Endothelial cell (in vitro differentiated cells): ENCODE measurements around the gene TSSK2. TPM values are rescaled to one million over a fixed set of nuclear protein-coding genes. Genes with fewer than 3 reads are reported as not detected.

Experiments
- DNase-seq: peaks from one replicate; pipeline ENCODE4 v3.0.0; 2021; ENCODE audit warnings: low spot score
- H3K27ac Mint-ChIP-seq: one replicate; pipeline ENCODE4 v1.8.0; 2021; ENCODE audit warnings: mixed read lengths, inconsistent platforms; ENCODE audit not compliant: unreplicated experiment
- H3K27me3 Mint-ChIP-seq: one replicate; pipeline ENCODE4 v1.8.0; 2021; ENCODE audit warnings: mild to moderate bottlenecking, moderate library complexity, mixed read lengths, inconsistent platforms; ENCODE audit not compliant: unreplicated experiment
- H3K36me3 Mint-ChIP-seq: one replicate; pipeline ENCODE4 v1.8.0; 2021; ENCODE audit warnings: mild to moderate bottlenecking, low read depth, mixed read lengths, inconsistent platforms; ENCODE audit not compliant: unreplicated experiment
- H3K4me1 Mint-ChIP-seq: one replicate; pipeline ENCODE4 v1.8.0; 2021; ENCODE audit warnings: mild to moderate bottlenecking, mixed read lengths, inconsistent platforms; ENCODE audit not compliant: unreplicated experiment
- H3K4me3 Mint-ChIP-seq: one replicate; pipeline ENCODE4 v1.8.0; 2021; ENCODE audit warnings: mild to moderate bottlenecking, mixed read lengths, inconsistent platforms; ENCODE audit not compliant: unreplicated experiment
- H3K9me3 Mint-ChIP-seq: one replicate; pipeline ENCODE4 v1.8.0; 2021; ENCODE audit warnings: mixed read lengths, inconsistent platforms; ENCODE audit not compliant: unreplicated experiment
- total RNA-seq: library from RNA; stranded (reverse); fragmentation: NEBNext Ultra II Directional; extraction: Animal tissue kit (Norgen Biotek cat#: 25700); gene quantifications from one replicate; pipeline ENCODE4 v1.2.1, GENCODE V29; 2021; ENCODE audit not compliant: unreplicated experiment
- TF ChIP-seq, protein P1 (sequence below): fragments of 200-600 bp; sonication (generic); IDR thresholded peaks from one replicate; pipeline ENCODE4 v1.5.0; 2021; ENCODE audit warnings: antibody characterized with exemption; ENCODE audit not compliant: unreplicated experiment

Gene TSSK2
- total RNA-seq, 1 donor from 2014 or later: not detected

DNA sequence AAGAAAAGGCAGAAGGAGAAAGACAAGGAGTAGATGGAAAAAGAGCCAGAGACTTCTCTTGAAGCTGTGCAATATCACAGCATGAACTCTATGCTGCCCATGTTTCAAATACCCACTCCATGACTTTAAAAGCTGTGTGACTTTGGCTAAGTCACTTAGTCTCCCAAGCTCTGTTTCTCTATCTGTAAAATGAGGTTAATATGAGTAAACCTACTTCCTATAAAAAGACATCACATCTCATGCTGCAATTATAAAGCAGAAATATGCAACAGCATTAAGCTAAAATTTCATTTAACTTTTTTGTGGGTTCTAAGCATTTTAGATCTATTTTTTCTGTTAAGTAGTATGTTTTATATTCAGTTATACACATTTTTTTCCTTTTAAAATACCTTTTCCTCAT lies 20.5 kb upstream of the TSSK2 start:
- H3K36me3 Mint-ChIP-seq: peaks cover 4% of the 10 kb centered on the region
- no peaks in the 10 kb centered on the region for H3K9me3 Mint-ChIP-seq
- H3K4me1 Mint-ChIP-seq: peaks cover 15% of the 10 kb centered on the region
- no peak overlapping the region for H3K27ac Mint-ChIP-seq
- H3K4me3 Mint-ChIP-seq: no peak overlapping the region
- H3K27me3 Mint-ChIP-seq: peaks cover 1% of the 10 kb centered on the region
- DNase-seq: no peak
- TF ChIP-seq, protein P1, sequence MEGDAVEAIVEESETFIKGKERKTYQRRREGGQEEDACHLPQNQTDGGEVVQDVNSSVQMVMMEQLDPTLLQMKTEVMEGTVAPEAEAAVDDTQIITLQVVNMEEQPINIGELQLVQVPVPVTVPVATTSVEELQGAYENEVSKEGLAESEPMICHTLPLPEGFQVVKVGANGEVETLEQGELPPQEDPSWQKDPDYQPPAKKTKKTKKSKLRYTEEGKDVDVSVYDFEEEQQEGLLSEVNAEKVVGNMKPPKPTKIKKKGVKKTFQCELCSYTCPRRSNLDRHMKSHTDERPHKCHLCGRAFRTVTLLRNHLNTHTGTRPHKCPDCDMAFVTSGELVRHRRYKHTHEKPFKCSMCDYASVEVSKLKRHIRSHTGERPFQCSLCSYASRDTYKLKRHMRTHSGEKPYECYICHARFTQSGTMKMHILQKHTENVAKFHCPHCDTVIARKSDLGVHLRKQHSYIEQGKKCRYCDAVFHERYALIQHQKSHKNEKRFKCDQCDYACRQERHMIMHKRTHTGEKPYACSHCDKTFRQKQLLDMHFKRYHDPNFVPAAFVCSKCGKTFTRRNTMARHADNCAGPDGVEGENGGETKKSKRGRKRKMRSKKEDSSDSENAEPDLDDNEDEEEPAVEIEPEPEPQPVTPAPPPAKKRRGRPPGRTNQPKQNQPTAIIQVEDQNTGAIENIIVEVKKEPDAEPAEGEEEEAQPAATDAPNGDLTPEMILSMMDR: no peak

DNA sequence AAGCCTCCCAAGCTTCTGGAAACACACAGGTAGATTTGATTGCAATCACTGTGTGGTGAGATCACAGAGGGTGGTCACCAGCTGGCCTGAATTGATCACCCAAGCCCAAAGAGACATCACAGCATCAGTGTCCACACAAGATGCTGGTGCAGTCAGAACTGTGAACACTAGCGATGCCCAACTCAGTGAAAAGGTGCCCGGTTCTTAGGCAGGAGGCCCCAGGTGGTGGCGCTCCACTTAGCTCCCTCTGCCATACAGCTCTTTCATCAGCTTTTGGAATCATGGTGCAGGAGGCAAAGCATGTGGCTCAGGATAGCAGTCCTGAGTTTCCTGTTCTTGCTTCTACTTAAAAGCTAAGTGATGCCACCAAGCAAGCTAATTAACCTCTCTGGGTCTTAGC lies 20.0 kb upstream of the TSSK2 start:
- Mint-ChIP-seq H3K4me3 (no peak overlapping the region), H3K36me3 (peaks cover 7% of the 10 kb centered on the region), H3K4me1 (peaks cover 15% of the 10 kb centered on the region), H3K27ac (no peak overlapping the region), H3K9me3 (no peaks in the 10 kb centered on the region), H3K27me3 (peaks cover 1% of the 10 kb centered on the region)
- TF ChIP-seq, protein P1: no peak
- no peak for DNase-seq

DNA sequence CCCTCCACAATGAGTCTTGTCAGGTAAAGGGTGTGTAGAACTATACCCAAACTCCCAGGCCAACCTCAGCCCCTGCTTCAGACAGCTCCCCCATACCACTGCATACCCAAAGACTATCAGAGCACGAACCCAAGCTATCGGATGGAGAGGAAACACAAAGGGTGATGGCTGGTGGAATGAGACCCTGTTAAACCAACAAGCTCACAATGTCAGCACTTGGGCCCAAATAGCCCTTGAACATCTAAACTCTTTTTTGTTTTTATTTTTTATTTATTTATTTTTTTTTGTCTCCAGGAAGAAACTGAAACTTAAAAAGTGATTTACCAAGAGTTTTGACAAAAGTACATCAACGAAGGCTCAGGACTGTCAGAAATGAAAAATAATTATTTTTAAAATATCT lies 19.5 kb upstream of the TSSK2 start:
- Mint-ChIP-seq H3K4me1 (peaks cover 15% of the 10 kb centered on the region), H3K9me3 (no peaks in the 10 kb centered on the region), H3K4me3 (no peak overlapping the region), H3K36me3 (peaks cover 7% of the 10 kb centered on the region), H3K27ac (no peak overlapping the region), H3K27me3 (peaks cover 1% of the 10 kb centered on the region)
- TF ChIP-seq, protein P1: no peak
- DNase-seq: no peak

DNA sequence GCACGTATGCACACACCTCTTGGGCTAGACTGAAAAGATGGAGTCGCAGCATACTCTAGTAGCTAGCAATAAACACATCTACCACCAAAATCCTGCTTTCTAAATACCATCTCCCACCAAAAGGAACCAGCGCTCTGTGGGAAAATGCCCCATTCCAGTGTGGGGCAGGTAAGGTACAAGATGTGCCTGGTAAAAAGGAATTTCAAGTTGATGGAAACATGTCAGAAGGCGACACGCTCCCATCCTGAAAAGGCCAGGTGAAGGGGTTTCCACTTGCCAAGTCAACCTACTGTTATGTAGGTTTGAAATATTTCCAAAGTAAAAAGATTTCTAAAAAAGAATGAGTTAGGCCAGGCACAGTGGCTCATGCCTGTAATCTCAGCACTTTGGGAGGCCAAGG lies 17.7 kb upstream of the TSSK2 start:
- Mint-ChIP-seq H3K36me3 (peaks cover 7% of the 10 kb centered on the region), H3K27me3 (peaks cover 1% of the 10 kb centered on the region), H3K4me3 (no peak overlapping the region), H3K4me1 (peaks cover 15% of the 10 kb centered on the region), H3K27ac (no peak overlapping the region), H3K9me3 (no peaks in the 10 kb centered on the region)
- TF ChIP-seq, protein P1: no peak
- no peak for DNase-seq

DNA sequence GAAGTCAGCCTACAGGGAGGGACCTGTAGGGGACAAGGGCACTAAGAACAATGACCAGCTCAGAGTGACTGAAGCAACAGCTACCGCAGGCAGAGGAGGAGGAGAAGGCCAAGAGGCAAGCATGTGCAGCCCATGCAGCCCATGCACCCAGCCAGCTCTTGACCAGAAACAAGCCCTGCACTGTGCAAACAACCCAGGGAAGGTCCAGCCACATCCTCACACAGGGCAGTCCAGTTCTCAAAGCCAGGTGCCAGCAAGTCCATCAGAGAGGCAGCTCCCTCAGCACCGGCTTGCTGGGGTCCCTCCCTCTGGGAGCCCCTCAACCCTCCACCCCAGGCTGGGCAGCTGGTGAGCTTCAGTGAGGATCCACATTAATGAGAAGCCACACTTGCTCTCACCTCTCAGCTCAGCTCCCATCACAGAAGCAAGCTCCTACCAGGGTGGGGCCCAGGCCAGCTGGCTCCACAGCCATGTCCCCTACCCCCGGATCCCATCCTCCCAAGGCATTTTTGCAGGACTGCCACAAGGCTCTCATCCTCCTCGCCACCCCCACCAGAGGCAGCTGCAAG lies 16.0 kb upstream of the TSSK2 start:
- Mint-ChIP-seq H3K4me3 (no peak overlapping the region), H3K27ac (no peak overlapping the region), H3K27me3 (peaks cover 1% of the 10 kb centered on the region), H3K9me3 (no peaks in the 10 kb centered on the region), H3K4me1 (peaks cover 3% of the 10 kb centered on the region), H3K36me3 (peaks cover 7% of the 10 kb centered on the region)
- TF ChIP-seq, protein P1: no peak
- no peak for DNase-seq
